NAMALWA (cell line): ENCODE data around the gene SOSTDC1.
"Not testable (repeated sequence)": the region's sequence is repeated elsewhere in the genome, so short reads cannot be mapped to it uniquely, and the experiment has no call there.

Experiments used
- DNase-seq: peaks from one replicate; pipeline ENCODE4 v3.0.0-alpha.2; 2015; ENCODE audit warnings: low spot score

SOSTDC1 gene

GRCh38 chr7:16465469-16466361 lies at the start of gene SOSTDC1:
TSS of gene SOSTDC1 (minus strand) at chr7:16465738. CDS start at chr7:16465668, 70 bp downstream.
- no peak for DNase-seq

- DNase-seq = no peak
Observed at GRCh38 chr7:16514729-16515128, 49.2 kb upstream of the SOSTDC1 start.

DNA sequence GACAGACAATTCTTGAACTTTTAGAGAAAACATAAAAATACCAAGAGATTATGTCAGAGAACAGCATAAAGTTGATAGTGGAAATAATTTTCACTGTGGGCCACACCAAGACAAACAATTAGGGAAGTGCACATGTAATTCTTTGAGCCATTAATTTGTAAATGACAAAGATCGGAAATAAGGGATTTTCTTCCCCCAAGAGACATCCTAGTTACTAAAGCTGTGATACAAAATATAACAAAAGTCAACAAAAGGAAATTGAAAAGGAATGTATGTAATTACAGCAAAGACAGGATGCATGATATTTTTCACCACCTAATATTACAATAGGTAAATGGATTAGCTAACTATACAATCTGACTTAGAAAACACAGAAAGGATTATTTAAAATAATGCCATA lies 48.7 kb upstream of the SOSTDC1 start:
- DNase-seq = no peak

DNA sequence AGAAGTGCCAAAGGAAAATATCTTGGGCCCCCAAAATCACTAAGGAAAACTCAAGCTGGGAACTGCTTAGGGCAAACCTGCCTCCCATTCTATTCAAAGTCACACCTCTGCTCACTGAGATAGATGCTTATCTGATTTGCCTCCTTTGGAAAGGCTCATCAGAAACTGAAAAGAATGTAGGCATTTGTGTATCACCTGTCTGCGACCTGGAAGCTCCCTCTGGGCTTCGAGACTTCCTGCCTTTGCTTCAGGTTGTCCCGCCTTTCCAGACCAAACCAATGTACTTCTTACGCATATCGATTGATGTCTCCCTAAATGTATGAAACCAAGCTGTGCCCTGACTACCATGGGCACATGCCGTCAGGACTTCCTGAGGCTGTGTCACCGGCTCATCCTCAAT lies 46.6 kb upstream of the SOSTDC1 start:
- DNase-seq = no peak

DNA sequence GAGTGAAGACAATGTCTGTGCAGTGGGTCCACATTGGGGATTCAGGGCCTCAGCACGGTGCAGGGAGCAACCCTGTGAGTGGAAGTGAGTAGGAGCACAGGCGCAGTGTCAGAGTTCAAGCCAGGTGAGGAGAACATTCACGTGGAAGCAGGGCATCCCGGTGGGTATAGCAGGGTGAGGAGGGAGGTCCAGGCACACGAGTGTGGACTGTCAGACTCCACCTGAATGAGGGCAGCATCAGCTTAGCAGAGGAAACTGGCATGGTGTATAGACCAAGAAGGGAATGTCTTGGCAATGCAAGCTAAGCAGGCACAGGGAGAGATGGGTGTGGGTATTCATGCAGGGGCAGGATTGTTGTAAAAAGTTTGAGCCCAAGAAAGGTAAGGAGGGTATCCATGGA lies 45.8 kb upstream of the SOSTDC1 start:
- DNase-seq = no peak

DNA sequence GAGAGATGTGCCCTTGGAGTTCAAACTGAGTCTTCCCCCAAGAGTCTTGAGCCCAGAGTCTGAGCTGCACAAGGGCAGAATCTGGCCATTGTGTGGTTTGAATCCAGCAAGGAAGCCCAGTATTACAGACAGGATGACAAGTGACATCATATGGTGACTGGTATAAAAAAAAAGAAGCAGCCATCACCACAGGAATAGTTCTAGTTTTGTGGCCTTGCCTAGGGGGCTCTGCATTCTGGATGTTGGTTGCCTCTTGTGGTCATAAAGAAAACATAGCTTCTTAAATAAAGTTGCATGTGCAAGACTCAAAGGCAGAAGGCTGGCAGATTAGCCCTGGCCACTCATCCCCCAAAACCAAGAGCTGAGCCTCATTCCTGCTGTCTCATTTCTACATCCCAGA lies 44.3 kb upstream of the SOSTDC1 start:
- peak; percentile 26 for DNase-seq

- DNase-seq = not testable (repeated sequence)
Observed at GRCh38 chr7:16506422-16506821, 40.9 kb upstream of the SOSTDC1 start.

GRCh38 chr7:16504019-16504418 lies 38.5 kb upstream of the SOSTDC1 start:
- no peak for DNase-seq

DNA sequence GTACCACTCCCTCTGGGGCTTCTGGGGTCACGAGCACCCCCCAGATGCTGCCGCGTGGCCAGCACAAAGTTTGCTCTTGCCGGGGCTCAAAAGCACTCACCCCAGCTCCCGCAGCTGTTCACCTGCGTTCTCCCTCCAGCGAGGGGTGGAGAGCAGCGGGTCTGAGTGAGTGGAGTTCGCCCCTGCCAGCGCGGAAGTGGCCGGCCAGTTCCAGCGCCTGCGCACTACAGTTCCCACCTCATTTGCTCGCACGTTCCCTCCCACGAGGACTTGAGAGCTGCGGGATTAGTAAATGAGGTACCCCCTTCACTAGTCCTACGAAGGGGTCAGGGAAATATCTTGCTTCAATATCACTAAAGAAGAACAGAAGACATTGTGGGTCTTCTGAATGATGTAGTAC lies 36.8 kb upstream of the SOSTDC1 start:
- DNase-seq = no peak

GRCh38 chr7:16498122-16498521 lies 32.6 kb upstream of the SOSTDC1 start:
- DNase-seq = no peak

GRCh38 chr7:16494955-16495719 lies 29.6 kb upstream of the SOSTDC1 start:
- DNase-seq = no peak

- DNase-seq = no peak
Observed at GRCh38 chr7:16494551-16494950, 29.0 kb upstream of the SOSTDC1 start.

- no peak for DNase-seq
Observed at GRCh38 chr7:16493266-16493665, 27.7 kb upstream of the SOSTDC1 start.

- no peak for DNase-seq
Observed at GRCh38 chr7:16492513-16493062, 27.1 kb upstream of the SOSTDC1 start.

DNA sequence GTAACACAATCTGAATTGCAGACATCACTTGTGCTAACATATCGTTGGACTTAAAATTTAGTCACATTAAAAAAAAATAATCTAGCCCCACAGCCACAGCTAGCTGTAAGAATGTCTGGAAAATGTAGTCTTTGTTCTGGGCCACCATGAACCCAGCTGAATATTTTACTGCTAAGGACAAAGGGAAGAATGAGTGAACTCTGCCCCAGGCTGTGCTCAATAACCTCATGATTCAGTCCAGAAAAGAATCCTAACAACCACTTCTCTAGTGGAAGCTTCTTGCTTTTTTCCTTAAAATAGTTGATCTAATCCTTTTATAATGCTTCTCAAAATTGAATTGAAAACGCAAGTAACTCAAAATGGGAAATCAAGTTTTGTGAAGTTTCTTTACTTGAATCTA lies 25.6 kb upstream of the SOSTDC1 start:
- DNase-seq = no peak

- no peak for DNase-seq
Observed at GRCh38 chr7:16484453-16485158, 19.1 kb upstream of the SOSTDC1 start.

GRCh38 chr7:16479591-16479990 lies 14.1 kb upstream of the SOSTDC1 start:
- DNase-seq = no peak

- no peak for DNase-seq
Observed at GRCh38 chr7:16479161-16479560, 13.6 kb upstream of the SOSTDC1 start.

DNA sequence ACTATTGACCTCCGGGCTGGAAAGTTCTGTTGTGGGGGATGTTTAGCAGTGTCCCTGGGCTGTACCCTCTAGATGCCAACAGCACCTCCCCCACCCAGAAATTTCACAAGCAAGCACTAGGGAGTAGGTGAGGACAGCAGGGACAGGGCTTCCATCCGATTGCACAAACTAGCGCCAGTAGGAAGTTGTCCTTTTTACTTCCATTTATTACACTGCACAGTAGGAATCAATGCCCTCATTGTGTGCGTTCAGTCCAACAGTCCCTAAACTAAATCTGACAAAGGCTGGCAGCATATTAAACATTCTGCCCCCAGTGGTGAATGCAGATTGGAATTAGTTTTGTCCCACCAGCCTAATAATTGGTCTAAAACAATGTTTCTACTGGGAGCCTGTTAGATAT lies 6.4 kb upstream of the SOSTDC1 start:
- no peak for DNase-seq

- no peak for DNase-seq
Observed at GRCh38 chr7:16463949-16464715, 1.4 kb downstream of the SOSTDC1 start.

GRCh38 chr7:16463520-16463919 lies 2.0 kb downstream of the SOSTDC1 start:
- no peak for DNase-seq
